ENCODE measurements around the gene RBM26. TPM values are rescaled to one million over a fixed set of nuclear protein-coding genes. Genes with fewer than 3 reads are reported as not detected.
A peak's percentile ranks its signal among the peaks of the same experiment; 100 is the strongest.

The RBM26 gene
- total RNA-seq, 1 donor from 2014 or later = 42.0 TPM

DNA sequence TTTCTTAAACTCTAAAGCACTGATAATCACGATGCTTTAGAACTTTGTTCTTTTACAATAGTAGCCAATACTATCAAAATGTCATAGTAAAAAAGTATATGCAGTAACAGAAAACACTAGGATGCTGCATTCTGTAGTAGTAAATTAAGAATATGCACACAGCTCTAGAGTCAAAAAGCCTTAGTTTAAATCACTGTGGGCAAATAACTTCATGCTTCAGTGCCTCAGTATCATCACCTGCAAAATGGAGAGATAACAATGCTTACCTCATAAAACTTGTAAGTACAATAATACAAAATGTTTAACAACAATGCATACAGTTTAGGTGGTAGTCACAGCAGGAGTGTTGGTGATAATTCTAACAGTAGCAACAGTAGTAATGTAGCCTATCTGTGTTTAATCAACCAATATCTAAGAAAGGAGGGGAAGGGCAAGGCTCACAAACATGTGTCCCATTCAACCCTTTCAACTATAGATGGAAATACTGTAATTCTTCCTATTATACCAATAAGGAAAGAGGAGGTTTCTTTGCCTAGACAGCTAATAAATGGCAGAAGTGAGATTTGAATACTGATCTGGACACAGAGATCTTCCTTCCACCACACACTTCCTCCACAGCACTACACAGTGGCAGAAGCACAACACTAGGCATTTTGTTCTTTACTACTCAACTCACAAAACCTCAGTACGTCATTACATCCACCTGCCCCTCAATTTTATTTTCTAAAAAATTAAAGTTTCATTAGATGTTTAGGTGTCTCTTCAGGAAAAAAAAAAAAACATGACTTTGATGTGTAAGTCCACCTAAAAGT, 4.6 kb downstream of the RBM26 start:
- Histone ChIP-seq H3K27me3 (no peaks in the 10 kb centered on the region), H3K4me3 (no peak overlapping the region), H3K9me3 (no peaks in the 10 kb centered on the region), H3K36me3 (no peaks in the 10 kb centered on the region), H3K4me1 (peaks cover 25% of the 10 kb centered on the region), H3K27ac (no peak overlapping the region)
- TF ChIP-seq, protein P1, sequence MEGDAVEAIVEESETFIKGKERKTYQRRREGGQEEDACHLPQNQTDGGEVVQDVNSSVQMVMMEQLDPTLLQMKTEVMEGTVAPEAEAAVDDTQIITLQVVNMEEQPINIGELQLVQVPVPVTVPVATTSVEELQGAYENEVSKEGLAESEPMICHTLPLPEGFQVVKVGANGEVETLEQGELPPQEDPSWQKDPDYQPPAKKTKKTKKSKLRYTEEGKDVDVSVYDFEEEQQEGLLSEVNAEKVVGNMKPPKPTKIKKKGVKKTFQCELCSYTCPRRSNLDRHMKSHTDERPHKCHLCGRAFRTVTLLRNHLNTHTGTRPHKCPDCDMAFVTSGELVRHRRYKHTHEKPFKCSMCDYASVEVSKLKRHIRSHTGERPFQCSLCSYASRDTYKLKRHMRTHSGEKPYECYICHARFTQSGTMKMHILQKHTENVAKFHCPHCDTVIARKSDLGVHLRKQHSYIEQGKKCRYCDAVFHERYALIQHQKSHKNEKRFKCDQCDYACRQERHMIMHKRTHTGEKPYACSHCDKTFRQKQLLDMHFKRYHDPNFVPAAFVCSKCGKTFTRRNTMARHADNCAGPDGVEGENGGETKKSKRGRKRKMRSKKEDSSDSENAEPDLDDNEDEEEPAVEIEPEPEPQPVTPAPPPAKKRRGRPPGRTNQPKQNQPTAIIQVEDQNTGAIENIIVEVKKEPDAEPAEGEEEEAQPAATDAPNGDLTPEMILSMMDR (IDR thresholded peaks at IDR 0.05) = no peak
- intact Hi-C loops (cut with DNase I) = no loop called here
- DNase-seq (no peak), ATAC-seq (no peak)

DNA sequence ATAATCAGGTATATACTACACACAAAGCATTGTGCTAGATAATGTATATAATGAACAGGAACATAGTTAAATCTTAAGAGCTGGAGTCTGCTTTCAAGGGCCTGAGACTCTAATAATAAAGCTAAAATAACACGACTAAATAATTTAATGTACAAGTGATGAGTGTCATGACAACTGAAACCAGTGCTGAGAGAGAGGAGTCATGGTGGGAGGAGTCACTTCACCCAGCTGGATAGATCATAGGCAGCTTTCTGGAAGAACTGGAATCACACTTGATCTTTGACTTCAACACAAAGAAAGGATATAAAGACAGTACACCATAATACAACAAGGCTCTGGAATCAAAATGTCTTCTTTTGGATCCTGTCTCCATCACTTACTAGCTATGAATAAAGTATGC, 7.1 kb downstream of the RBM26 start:
- DNase-seq (no peak), ATAC-seq (no peak)
- Histone ChIP-seq H3K27ac (no peak overlapping the region), H3K9me3 (peaks cover 9% of the 10 kb centered on the region), H3K36me3 (no peaks in the 10 kb centered on the region), H3K27me3 (no peaks in the 10 kb centered on the region), H3K4me3 (no peak overlapping the region), H3K4me1 (peaks cover 23% of the 10 kb centered on the region)
- intact Hi-C loops (cut with DNase I) = no loop called here
- TF ChIP-seq, protein P1 (IDR thresholded peaks at IDR 0.05) = no peak

DNA sequence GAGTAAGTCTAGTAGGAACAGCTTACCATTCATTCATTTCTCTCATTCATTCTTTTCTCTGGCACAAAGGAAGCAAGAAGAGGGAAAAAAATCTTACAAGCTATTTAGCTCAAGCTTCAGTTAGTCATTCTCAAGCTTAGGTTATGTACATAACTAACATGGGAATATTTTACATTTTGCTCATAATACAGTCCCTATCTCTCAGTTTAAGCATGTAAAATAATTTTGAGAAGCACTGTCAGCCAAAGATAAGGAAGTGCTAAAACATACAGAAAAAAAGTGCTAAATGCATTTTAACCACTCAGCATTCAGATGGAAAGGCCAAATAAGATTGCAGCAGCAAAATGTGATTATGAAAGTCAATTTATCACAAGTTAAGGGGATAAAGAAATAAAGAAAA, 7.9 kb downstream of the RBM26 start:
- intact Hi-C loops (cut with DNase I) = no loop called here
- H3K4me1 ChIP-seq = peaks cover 23% of the 10 kb centered on the region
- ATAC-seq (no peak), DNase-seq (no peak)
- H3K27ac ChIP-seq = no peak overlapping the region
- TF ChIP-seq, protein P1 (IDR thresholded peaks at IDR 0.05) = no peak
- no peaks in the 10 kb centered on the region for H3K27me3 ChIP-seq
- no peaks in the 10 kb centered on the region for H3K36me3 ChIP-seq
- H3K4me3 ChIP-seq = no peak overlapping the region
- peaks cover 9% of the 10 kb centered on the region for H3K9me3 ChIP-seq

DNA sequence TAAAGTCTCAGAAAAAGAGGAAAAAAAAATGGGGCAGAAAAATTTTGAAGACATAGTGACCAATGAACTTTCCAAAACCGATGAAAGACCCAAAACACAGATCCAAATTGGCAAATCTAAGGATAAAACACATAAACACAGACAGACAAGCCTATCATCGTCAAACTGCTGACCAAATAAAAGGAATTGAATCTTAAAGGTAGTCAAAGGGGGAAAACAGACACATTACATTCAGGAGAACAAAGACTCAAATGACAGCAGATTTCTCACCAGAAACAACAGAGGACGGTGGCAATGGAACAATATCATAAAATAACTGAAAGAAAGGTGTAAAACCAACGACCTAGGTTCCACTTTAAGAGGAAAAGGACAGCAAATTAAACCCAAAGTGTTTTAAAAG, 10.2 kb downstream of the RBM26 start:
- Histone ChIP-seq H3K4me1 (peaks cover 17% of the 10 kb centered on the region), H3K36me3 (no peaks in the 10 kb centered on the region)
- ATAC-seq = no peak

DNA sequence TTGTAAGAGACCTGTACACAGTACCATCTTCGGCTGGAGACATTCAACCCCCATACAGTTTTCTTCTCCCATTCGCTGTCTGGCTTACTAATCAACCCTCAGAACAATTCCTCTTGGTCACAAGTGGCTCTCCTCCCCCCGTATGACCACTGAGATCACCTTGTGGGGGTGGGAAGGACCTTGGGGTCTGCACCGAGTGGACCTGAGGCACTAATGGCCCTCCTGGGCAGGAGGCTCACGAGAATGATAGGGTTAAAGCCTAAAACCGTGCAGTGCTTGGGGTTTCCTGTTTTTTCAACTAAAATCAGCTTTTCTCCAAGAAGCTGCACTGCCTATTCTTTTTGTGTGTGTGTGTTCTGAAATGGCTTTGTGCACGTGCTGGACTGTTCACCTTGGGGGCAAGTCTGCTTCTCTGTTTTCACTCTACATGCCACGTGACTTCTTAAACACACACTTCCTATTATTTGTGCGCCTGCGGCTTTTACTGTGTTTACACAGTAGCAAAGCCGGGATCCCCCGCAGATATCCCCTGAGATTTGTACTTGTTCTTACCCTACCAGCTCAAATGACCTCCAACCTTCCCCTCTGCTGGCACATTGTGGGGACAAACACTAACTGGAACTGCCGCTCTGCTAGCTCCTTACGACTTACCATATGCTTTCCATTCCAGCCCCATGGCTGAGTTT, 12.3 kb downstream of the RBM26 start:
- Histone ChIP-seq H3K27ac (no peak overlapping the region), H3K9me3 (peaks cover 9% of the 10 kb centered on the region), H3K36me3 (no peaks in the 10 kb centered on the region), H3K4me1 (peaks cover 17% of the 10 kb centered on the region), H3K27me3 (no peaks in the 10 kb centered on the region), H3K4me3 (peak overlapping the region; percentile 2)
- ATAC-seq = peak; percentile 84
- TF ChIP-seq, protein P1 (IDR thresholded peaks at IDR 0.05) = no peak
- DNase-seq = no peak
- intact Hi-C loops (cut with DNase I) = no loop called here

More for the DNA sequence above, 10.2 kb downstream of the RBM26 start:
- intact Hi-C loops (cut with DNase I) = no loop called here
- peaks cover 9% of the 10 kb centered on the region for H3K9me3 ChIP-seq
- H3K4me3 ChIP-seq = no peak overlapping the region
- H3K27me3 ChIP-seq = no peaks in the 10 kb centered on the region
- DNase-seq = no peak
- TF ChIP-seq, protein P1 (IDR thresholded peaks at IDR 0.05) = no peak
- no peak overlapping the region for H3K27ac ChIP-seq

All from upper lobe of right lung (tissue), 1 donor.